UCSD-AML1 (cell line): ENCODE measurements around the gene ZIC4.

Experiments
- DNase-seq: peaks from one replicate; lab custom pipeline; 2025; ENCODE audit not compliant: unreplicated experiment; lab: John Stamatoyannopoulos, UW

The ZIC4 gene

DNA sequence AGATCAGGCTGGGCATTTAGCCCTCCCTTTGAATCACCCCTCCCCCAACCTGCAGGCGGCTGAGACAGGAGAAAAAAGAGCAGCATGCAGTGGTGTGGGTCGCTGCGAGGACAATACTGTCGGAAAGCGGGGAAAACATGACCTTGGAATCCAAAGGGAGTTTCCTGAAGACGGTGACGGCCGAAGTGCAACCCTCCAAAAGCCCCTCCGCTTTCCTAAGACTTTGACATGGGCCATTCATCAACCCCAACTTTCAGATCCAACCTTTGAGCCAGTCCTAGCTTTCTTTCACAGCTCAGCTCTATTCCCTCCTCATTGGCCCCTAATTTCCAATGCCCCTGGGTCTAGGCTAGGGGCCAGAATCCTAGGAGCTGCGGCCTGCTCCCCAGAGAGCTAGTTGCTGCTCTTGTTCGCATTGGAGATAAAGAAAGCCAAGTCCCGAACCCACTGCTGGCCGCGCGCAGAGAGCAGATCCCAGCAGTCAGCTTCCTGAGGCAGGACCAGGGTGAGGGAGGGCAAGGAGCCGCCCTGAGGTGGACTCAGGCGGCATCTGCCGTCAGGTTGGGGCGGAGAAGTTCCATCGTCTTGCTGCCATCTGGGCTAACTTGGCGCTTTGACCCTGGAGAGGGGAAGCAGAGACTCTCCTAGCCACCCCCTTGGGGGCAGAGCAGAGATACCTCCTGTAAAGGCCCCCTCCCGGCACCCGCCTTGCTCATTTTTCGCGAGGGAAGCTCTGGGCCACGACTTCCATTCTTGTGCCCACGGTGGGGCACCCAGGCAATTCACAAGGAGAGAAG, 914 bp downstream of the ZIC4 start:
- no peak for DNase-seq

DNA sequence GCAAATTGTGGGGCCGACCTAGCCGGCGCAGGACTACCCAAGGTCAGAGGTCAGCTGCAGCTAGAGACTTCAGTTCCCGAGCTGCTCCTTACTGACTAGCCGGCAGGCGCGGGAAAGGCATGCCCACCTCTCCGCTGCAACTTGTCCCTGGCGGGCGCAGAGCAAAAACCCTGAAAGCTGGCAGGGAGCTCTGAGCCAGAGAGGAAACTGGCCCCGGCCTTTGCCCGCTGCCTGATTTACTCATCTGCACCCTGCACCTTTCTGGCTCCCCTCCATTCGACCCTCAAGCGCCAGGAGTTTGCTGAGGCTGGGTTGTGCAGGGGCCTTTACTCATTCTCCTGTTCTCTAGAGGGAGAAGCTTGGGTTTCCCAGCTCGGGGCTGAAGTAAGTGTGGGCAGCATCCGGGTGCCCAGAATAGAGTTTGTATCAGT, 1.5 kb downstream of the ZIC4 start:
- no peak for DNase-seq

DNA sequence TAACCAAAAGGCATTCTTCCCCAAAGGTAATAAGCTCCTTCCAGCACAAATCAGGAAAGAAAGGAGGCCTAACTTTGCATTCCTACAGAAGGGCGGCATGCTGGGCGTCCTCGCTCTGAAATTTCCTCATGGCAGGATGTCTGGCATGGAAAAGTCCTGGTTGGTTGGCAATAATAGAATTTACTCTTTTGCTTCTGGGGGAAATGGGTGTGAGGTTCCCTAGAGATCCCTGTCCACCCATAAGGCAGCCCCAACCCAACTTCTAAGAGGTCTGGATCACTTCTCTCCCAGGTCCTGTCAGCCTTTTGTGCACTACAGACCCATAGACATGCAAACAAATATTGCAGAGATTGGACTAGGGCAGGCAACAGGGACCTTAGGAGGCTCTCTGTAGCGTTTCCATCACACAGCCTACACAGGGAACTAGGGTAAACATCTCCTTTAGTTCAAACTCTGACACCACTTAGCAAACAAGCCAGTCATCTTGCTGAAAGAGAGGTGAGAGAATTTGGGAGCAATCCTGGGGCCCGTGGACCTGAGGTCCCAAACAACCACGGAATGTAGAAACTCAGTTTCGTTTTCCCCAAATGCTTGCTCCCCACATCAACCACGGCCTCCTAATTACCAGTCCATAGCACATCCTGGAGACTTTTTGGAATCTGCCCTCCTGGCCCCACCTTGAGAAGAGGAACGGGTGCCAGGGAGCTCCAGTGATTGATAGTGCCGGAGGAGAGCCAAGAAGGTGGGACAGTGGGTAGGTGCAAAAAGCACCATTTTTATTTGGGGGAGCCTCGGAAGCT, 2.1 kb downstream of the ZIC4 start:
- no peak for DNase-seq

DNA sequence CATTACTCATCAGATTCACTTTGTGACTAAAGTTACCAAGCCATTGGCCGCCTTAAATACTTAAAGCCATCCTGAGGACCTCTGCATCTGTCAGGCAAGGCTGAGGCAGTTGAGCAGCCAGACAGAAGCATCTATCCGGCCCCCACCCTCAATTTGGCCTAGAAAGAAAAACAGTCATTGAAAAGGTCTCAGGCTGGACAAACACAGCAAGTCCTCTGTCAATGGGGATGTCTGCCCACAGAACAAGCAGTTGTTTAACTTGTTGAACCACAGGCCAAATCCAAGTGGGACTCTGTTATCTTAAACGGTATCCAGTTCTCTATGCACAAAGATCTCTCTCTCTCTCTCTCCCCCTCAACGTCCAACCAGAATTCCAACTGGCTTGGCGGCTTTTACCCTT, 2.8 kb downstream of the ZIC4 start:
- no peak for DNase-seq

DNA sequence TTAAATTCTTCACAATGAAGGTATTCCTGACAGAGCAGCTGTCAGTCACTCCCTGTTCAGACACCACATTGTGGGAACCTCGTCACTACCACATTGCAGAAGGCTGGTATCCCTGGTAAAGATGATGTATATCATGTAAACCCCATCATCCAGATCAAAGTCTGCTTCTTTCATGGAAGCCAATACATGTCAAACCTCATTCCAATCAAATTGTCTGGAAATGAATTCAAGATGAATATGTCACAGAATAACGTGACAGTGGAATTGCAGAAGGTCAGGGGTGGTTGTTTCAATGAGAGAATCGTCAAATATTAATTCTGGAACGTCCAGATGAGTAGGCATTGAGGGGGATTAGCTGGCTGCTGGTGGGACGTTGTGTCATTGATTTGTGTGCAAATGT, 4.2 kb downstream of the ZIC4 start:
- DNase-seq: no peak

DNA sequence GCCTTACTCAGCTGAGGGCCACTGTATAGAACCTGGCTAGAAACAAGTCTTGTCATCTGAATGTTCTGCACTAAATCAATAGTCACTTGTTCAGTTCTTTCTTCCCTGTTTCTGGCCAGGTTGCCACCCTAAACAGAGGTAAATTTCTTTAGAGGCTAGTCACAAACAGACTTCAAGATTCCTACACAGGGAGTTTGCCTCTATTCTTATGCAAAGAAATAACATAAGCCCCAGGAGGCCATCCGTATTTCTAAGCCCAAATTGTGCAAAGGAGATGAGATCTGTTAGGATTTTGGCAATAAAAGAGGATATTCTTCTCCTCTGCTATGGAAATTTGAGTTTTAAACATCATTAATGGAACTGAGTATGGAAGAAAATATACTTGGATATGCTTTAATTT, 4.9 kb downstream of the ZIC4 start:
- DNase-seq: no peak

DNA sequence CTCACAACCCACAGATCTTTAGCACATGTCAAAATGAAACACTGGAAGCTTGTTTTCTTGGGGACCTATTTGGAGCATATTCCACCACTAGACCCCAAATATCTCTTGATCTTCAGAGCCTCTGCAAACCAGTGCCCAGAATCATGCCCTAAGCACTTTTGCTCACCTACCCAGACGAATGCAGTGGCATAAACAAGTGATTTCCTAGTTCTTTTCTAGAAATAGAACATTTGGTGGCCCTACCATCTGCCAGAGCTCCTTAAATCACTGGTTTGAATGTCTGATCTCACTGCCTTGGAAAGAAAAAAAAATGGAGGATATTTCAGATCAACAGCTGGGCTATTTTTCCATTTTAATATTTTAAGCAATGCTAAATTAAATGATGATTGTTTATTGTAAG, 5.3 kb downstream of the ZIC4 start:
- DNase-seq: no peak

DNA sequence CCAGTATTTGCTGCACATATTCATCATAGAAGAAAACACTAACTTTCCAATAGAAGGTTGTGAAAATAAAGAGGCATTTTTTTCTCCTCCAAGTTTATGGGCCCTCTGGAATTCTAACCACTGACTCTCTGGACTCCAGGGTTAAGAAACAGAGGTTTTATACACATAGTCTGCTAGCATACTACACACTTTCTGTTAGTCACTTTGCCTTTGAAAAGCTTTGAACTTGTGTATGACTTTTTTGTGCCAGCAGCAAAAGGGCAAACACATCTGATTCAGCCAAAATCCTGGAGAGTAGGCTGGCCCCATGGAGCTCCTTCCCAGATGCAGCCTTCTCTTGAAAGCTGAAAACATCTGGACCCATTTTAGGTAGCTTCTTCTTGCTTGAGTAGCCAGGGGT, 6.2 kb downstream of the ZIC4 start:
- DNase-seq: no peak

DNA sequence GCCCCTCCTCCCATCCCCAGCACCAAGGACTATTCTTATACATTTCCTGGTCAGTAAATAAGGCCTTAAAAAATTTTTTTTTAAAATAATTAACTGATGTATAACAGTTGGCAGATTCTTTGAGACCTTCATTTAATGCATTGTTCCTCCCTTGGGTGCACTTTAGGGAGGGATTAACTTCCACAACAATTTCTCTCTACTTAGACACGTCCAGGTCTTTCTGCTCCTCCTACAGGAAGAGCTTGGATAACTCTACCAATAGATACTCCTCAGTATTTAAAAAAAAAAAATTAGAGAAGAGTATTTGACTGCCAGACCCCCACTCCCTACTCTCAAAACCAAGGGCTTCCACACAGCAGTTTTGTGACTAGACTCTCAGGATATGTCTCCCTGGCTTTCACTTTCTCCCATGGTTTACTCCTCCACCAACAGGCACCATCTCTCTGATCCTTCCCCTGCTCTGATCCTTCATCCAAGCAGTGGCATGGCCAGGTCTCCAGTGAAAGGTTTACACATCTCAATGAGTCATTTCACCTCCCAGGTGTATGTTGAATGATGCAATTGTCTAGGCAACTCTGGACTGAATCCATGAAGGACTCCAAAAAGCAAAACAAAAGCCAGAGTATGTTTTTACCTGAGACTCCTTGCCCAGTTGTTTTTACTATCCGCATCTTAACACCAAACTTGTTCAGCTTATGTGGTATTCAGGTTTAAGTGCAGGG, 7.4 kb downstream of the ZIC4 start:
- no peak for DNase-seq

DNA sequence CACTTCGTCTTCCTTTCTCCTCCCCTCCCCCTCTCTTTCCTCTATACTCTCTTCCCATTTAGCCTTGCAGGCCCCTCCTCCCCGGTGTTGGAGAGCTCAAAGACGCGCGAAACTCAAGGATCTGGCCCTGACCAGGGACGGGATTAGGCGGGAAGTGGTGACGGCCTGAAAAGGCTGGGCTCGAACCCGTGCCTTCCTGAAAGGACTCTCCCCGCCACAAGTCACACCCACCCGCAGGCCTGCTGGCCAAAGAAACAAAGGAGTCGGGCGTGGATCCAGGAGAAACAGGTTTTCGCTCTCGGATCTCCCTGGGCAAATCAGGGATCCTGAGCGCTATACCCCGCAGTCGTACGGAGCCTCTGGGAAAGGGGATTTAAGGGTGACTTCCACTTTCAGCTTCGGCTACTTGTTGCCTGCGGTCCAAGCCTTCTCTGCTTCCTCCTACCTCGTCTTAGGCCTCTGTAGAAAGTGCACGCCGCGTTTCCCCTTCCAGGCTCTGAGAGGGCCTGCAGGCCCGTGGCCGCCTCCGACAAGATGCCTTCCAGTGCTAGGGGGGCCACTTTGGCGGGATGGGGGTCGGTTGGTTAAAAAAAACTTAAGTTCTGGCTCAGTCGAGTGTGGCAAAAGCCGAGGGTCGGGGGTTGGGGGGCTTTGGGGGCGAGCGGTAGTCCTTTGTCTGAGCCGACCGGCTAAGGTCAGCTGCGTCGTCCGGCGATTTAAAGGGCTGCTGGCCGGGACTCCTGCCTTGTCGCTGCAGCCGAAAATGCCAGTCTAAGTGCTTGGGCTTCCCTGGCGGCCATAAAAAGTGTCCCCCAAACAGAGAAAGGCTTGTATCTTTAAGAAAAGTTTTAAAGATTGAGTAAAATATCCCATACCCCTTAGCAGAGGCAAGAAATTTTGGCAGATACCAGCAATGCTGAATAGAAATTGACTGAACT, 8.2 kb downstream of the ZIC4 start:
- DNase-seq: no peak

DNA sequence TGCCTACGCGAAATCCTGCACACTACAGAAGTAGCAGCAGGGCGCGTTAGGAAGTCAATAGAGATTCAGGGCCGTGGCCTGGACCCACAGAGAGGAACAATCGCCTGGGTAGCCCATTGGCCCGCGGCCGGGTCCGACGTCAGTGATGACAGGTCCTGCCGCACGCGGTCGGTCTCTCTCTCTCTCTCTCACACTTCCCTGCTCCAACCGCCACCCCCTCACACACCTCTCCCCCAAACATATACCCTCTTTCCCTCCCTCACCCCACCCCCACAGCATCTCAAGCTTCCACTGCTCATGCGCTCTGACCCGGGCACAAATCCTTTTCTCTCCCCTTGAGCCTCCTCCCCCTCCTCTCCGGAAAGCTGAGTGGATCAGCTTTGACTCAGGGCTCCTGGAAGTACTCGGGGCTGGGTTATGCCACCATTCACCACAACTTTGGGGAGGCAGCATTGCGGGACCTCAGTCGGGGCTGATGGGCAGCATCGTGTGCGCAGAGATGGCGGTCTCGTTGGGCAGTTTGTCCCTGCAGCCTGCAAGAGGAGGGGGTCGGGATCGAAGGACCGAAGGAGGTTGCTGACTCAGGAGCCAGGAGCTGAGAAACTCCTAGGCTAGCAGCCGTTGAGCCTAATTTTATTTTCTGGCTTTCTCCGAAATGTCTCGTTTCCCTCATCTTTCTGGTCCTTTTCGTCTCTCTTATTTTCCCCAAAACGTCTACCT, 9.0 kb downstream of the ZIC4 start:
- no peak for DNase-seq

DNA sequence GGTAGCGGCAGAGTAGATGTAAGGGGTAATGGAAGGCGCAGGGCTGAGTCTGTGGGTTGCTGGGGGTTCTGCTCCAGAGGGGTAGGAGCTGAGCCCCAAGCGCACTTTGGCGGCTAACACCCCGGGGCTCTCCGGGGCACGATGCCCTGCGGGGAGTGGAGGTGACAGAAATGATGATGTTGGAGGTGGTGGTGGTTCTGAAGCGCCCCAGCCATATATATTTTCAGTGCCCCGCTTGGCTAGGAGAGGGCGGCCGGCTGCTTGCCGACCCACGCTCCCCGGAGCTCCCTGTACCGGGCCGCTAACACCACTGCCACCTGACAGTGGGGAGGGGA, 9.7 kb downstream of the ZIC4 start:
- DNase-seq: no peak

DNA sequence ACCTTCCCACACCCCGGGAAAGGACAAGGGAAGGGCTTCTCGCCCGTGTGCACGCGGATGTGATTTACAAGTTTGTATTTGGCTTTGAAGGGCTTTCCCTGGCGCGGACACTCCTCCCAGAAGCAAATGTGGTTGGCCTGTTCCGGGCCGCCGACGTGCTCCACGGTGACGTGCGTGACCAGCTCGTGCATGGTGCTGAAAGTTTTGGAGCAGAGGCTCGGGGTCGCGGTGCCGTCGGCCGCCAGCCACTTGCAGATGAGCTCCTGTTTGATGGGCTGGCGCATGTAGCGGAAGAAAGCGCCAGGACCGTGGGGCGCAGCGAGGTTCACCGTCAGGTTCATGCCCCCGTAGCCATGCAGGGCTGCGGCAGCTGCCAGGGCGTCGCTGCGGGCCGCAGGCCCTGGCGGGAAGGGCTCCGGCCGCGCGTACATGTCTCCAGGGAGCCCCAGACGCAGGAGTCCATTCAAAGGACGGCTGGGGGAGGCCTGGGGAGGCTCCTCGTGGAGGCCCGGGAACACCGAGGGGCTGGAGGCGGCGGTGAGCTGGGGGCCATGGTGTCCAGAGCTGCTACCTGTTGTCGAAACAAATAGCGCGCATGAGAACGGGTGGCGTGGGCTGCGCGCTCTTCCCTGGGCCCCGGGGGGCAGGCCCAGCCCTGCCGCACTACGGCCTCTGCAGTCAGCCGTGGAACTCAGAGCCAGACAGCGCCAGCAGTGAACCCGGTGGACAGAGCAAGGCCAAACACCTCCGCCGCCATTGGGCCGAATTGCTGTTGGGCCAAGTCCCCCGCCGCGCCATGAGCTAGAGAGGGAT, 10.2 kb downstream of the ZIC4 start:
- no peak for DNase-seq

DNA sequence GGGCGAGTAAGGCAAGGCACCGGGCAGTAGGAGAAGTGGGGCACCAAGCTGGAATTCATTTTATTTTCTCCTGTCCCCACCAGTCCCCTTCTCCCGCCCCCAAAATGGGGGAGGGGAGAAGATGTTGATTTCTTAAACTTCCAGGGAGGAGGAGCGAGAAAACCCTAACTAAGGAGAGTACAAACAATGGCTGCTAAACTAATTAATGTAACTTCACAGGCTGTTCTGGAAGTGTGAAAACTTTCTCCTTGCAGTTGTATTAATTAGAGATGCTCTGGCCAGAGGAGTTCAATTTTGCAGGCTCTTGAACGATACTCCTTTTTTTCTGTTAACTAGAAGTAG, 11.5 kb downstream of the ZIC4 start:
- no peak for DNase-seq

DNA sequence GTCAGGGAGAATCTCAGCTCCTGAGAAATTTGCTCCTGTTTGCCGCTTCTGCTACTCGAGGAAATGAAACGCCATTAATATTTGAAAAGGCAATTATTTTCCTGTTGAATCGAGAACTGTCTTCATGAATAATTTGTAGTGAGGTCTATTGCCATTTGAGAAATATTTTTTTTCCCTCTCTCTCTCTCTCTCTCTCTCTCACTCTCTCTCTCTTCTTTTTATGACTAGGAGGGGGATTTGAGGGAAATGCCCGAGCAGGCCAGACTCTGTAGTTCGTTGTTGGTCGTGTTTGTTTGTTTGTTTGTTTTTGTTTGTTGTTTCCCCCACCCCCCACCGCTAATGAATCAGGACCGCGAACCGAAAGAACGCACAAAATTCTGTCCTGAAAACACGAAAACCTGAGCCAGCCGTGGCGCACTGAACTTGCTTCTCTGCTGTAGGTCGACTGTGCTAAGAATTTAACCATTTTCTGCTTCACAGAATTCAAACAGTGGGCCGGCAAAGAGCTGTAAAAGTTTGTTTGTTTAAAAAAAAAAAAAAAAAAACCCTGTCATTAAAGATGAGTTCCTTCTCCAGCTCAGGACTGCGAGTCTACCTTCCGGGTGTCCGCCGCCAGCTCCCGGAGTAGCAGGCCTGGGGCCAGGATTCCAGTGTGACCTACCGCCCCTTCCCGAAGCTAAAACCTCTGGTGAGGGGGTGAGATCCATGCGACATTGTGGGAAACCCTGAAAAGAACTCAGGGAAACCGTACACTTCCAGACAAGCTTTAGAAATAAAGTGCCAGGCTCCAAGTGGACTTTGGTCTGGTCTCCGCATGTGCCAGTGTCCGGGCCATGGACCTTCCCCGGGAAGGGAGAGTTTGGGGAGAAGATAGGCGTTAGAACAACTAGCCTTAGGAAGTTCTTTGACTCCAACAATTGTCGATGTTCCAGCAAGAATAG, 12.1 kb downstream of the ZIC4 start:
- no peak for DNase-seq

DNA sequence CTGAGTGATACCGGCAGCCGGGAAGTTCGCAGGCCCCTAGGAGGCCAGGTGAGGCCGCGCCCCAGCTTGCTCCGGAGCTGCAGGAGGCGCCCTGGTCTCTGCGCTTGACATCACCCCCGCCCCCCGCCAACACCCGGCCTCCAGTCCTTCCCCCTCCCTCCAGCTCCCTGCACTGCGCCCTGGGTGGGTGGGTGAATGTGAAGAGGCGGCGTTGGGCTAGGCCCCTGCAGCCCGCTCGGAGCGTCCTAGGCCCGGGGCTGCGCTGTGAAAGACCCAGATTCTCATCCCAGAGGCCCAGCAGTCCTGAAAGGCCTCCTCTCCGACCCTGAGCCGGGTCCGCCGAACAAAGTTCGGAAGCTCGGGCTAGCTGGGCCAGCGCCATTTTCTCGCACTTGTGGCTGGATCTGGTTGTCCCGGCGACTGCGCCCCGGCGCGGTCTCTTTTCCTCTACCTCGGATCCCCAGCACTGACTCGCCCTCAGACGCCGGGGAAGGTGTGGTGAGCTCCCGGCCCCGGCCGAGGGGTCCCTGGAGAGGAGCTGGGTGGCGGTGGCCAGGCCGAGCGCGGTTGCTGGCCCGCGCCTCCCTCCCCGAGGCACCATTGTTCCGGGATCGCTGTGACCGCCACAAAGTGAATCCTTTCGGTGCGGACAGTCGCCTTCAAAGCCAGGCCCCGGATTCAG, 12.9 kb downstream of the ZIC4 start:
- DNase-seq: no peak

DNA sequence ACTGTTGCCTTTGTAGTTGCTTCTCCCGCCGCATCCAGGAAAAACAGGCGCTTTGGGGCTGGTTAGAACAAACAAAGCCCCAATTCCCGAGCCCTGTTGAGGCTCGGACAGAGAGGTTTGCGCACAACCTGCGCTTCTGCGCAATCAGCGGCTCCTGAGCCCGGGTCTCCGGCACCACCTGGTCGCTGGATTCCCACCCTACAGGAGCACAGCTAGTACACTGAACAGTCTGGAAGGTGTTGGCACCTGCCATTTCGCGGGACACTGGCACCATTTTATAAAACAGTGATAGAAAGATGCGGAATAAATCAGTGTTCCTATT, 13.8 kb downstream of the ZIC4 start:
- DNase-seq: no peak
